Neural cell (in vitro differentiated cells): ENCODE results near the gene GPATCH3.

Source experiments
- CTCF ChIP-seq: fragments of 450-650 bp; IDR thresholded peaks from 2 replicates; pipeline ENCODE4 v1.5.1; 2014; ENCODE audit warnings: antibody characterized with exemption, mild to moderate bottlenecking, moderate library complexity; ENCODE audit not compliant: poor library complexity, severe bottlenecking
- EZH2 ChIP-seq: fragments of 200-600, 300-800 bp; shearing (Covaris generic), sonication (generic); IDR thresholded peaks from 2 replicates; pipeline ENCODE4 v1.6.1; 2014; ENCODE audit warnings: antibody characterized with exemption, low read length, borderline replicate concordance, mild to moderate bottlenecking; ENCODE audit not compliant: insufficient read depth, poor library complexity, severe bottlenecking
- REST ChIP-seq: IDR thresholded peaks from 2 replicates; pipeline ENCODE4 v1.6.1; 2012; ENCODE audit warnings: borderline replicate concordance
- SMC3 ChIP-seq: fragments of 450-650 bp; conservative IDR thresholded peaks from 2 replicates; pipeline ENCODE4 v1.6.1; 2014; ENCODE audit warnings: antibody characterized with exemption, mild to moderate bottlenecking, moderate library complexity; ENCODE audit not compliant: poor library complexity
- TAF1 ChIP-seq: IDR thresholded peaks from 2 replicates; pipeline ENCODE4 v1.6.1; 2012; ENCODE audit warnings: low read depth

GRCh38 chr1:26854906-26855305, 45.4 kb downstream of the GPATCH3 start:
- TF ChIP-seq CTCF (no peak), TAF1 (no peak), REST (no peak), EZH2 (no peak), SMC3 (no peak)
